GM18867 (cell line): ENCODE measurements around the gene PLIN4.
"Not testable (repeated sequence)": the region's sequence is repeated elsewhere in the genome, so short reads cannot be mapped to it uniquely, and the experiment has no call there.

Experiments used
- ATAC-seq: cut with Tn5 transposase; IDR thresholded peaks from one replicate; pipeline ENCODE4 v1.9.1; 2021; ENCODE audit warnings: mild to moderate bottlenecking, moderate library complexity; ENCODE audit not compliant: unreplicated experiment

The PLIN4 gene

DNA sequence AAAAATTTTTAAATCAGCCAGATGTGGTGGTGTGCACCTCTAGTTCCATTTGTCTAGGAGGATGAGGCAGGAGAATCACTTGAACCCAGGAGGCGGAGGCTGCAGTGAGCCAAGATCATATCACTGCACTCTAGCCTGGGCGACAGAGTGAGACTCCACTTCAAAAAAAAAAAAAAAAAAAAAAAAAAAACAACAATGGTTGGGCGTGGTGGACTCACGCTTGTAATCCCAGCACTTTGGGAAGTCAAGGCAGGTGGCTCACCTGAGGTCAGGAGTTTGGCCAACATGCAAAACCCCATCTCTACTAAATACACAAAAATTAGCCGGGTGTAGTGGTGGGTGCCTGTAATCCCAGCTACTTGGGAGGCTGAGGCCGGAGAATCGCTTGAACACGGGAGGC, 9.1 kb upstream of the PLIN4 start:
- not testable (repeated sequence) for ATAC-seq

DNA sequence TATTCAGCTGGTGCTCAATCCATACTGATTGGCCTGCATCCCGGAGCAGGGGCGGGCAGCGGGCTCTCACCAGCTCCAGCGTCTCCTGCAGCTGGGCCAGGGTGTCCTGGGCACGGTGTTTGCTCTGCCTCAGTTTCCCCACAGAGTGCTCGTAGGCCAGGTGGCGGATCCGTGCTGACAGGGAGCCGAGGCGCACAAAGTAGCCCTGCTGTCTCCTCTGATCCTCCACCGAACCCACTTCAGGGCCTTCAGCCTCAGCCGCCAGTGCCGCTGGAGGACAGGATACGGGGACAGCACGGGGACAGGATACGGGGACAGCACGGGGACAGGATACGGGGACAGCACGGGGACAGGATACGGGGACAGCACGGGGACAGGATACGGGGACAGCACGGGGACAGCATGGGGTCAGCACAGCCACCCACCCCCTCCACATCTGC, 7.3 kb upstream of the PLIN4 start:
- no peak for ATAC-seq

DNA sequence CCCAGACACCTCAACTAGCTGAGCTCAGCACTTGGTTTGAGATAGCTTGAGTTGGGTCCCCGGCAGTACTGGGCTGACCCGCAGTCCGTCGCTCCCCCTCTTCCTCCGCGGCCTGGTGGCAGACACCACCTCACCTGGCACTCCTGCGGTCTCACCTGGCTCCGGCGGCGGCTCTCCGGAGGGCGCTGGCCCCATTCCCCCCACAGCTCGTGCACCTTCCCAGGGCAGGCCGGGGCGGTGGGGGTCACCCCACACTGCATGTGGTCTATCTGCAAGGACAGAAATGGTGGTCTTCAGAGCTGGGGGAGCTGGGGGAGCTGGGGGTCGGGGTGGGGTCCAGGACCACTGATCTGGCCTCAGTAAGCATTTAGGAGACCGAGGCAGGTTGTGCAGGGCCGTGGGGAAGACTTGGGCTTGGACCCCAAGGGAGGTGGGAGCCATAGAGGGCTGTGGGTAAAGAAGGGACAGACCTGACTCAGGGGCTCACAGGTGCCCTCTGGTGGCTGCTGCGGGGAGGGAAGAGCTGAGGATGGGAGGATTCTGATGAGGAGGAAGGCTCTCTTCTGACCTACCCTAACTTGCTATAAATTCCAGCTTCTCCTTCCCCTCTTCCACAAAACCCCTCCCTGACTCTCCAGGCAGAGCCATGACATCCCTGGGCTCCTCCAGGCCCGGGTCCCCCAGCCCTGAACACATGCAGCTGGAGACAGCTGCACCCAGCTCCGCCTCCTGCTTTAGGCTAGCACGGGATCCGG, 6.7 kb upstream of the PLIN4 start:
- ATAC-seq: no peak

DNA sequence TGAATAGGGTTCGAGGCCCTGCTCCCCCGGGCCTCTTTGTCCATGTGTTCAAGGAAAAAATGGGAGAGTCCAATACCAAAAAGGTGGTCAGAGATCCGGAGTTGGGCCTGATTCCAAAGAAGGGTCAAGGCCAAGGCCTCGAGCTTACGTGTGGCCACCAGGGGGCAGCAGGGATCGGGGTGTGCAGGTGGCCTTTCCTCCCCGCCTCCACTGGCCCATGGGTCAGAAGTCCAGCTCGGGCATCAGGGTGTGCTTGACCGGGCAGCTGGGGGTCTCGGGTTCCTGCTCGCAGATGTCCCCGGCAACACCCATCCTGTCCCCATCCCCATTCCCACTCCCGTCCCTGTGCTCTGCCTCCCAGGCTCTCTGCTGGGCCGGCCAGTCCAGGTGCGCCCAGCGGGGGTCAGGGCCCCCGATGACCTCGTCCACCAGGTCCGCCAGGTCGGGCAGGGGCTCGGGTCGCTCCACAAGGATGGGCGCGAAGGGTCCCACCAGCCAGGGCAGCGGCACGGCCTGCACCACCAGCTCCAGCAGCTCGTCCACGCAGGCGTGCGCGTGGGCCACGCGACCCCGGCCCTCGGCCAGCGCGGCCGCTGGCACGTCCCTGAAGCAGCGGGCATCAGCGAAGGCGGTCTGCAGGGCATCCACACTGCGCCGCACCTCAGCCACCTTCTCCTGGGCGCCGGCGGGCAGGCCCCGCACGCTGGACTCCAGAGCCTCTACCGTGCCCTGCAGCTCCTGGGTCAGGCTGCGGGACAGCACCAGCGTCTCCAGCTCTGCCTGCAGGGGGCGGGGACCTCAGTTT, 5.2 kb upstream of the PLIN4 start:
- ATAC-seq: no peak

DNA sequence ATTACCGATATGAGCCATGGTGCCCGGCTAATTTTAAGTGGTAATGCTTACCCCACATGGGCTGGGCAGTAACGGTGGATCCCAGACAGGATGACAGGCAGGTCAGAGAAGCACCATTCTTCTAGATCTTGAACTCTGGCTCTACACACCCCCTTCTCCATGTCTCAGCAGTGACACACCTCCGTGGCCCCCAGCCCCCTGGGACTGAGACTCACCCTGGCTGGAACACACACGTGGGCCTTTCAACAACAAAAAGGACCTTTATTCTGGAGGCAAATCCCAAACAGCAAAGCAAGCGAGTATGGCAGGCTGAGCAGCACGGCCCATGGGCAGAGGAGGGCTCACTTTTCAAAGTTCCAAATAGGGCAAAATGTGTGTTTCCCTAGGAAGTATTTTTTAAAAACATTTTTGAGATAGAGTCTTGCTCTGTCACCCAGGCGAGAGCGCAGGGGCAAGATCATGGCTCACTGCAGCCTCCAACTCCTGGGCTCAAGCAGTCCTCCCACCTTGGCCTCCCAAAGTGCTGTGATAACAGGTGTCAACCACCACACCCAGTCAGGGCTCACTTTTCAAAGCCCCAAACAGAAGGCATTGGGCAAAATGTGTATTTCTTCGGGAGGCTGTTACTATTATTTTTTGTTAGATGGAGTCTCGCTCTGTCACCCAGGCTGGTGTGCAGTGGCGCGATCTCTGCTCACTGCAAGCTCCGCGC, 4.2 kb upstream of the PLIN4 start:
- ATAC-seq: no peak

DNA sequence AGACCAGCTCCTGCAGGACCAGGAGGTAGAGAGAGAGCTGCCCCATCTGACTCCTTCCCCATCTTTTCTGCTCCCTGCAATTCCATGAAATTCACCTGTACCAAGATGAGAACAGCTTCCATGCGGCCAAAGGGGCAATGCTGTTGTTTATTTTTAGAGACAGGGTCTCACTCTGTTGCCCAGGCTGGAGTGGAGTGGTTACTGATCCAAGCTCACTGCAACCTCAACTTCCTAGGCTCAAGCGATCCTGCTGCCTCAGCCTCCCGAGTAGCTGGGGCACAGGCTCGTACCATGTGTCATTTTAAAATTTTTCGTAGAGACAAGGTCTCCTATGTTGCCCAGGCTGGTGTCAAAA, 3.6 kb upstream of the PLIN4 start:
- ATAC-seq: no peak

- no peak for ATAC-seq
Observed at GRCh38 chr19:4521170-4521887, 3.0 kb upstream of the PLIN4 start.

DNA sequence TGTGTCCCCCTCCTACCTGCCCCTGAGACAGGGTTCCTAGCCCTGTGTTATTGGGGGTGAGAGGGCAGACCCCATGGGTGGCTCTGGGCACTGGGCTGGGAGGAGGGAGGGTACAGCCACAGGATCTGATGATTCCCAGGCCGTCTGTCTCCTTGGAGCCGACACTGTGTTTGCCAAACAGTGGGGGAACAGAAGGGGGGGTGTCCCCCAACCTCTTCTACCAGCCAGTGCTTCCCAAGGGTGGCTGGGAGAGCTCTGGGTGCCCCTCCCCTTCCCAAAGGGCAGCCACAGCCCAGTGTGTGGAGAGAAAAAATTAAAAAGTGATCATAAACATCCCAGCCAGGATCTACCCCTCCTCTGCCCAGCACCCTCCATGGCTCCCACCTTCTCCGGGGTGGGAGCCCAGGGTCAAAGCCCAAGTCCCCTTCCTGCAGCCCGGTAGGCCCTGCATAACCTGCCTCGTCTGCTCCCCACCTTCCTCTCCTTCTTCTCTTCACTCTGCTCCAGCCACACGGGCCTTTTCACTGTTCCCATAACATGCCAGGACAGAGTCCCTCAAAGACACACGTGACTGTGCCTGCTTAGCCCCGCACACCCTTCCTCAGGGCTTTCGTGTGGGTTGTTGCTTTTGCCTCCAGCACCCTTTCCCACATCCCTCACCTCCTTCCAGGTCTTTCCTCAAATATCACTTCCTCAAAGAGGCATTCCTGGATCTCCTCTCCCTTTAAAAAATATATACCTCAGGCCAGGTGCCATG, 1.4 kb upstream of the PLIN4 start:
- ATAC-seq: no peak

- ATAC-seq: no peak
Observed at GRCh38 chr19:4519172-4519496, 848 bp upstream of the PLIN4 start.

GRCh38 chr19:4517451-4518057, 732 bp downstream of the PLIN4 start:
- no peak for ATAC-seq

- no peak for ATAC-seq
Observed at GRCh38 chr19:4516939-4517300, 1.4 kb downstream of the PLIN4 start.

GRCh38 chr19:4516199-4516938, 1.9 kb downstream of the PLIN4 start:
- ATAC-seq: no peak

GRCh38 chr19:4515732-4516131, 2.6 kb downstream of the PLIN4 start:
- ATAC-seq: no peak

GRCh38 chr19:4513248-4513647, 5.0 kb downstream of the PLIN4 start:
- ATAC-seq: no peak

GRCh38 chr19:4512070-4512469, 6.2 kb downstream of the PLIN4 start:
- ATAC-seq: no peak

DNA sequence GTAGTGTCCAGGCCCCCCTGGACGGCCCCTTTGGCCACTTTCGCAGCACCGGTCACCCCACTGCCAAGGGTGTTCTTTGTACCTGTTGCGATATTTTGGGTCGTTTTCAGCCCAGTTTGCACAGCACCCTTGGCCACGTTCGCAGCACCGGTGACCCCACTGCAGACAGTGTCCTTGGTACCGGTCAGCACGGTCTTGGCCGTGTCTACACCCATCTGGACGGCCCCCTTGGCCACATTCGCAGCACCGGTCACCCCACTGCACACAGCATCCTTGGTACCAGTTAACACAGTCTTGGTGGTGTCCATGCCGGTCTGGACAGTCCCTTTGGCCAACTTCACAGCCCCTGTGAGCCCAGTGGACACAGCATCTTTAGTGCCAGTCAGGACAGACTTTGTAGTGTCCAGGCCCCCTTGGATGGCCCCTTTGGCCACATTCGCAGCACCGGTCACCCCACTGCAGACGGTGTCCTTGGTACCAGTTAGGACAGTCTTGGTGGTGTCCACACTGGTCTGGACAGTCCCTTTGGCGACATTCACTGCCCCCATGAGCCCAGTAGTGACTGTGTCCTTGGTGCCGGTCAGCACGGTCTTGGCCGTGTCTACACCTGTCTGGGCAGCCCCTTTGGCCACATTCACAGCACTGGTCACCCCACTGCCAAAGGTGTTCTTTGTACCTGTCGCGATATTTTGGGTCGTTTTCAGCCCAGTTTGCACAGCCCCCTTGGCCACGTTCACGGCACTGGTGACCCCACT, 6.8 kb downstream of the PLIN4 start:
- no peak for ATAC-seq

- ATAC-seq: no peak
Observed at GRCh38 chr19:4510435-4511255, 7.6 kb downstream of the PLIN4 start.

- ATAC-seq: no peak
Observed at GRCh38 chr19:4508698-4509097, 9.6 kb downstream of the PLIN4 start.
